Chondrocyte (in vitro differentiated cells): ENCODE measurements around the gene CPED1. TPM values are rescaled to one million over a fixed set of nuclear protein-coding genes. Genes with fewer than 3 reads are reported as not detected.
"Not testable (repeated sequence)": the region's sequence is repeated elsewhere in the genome, so short reads cannot be mapped to it uniquely, and the experiment has no call there.

ENCODE experiments used
- DNase-seq: peaks from one replicate; pipeline ENCODE4 v3.0.0; 2021; ENCODE audit warnings: mixed read lengths, low spot score
- H3K27ac Mint-ChIP-seq: one replicate; pipeline ENCODE4 v1.8.0; 2021; ENCODE audit warnings: mild to moderate bottlenecking, moderate library complexity, mixed read lengths; ENCODE audit not compliant: unreplicated experiment
- H3K27me3 Mint-ChIP-seq: 2 replicates; pipeline ENCODE4 v1.8.0; 2021; ENCODE audit warnings: low read depth, mixed read lengths
- H3K36me3 Mint-ChIP-seq: 2 replicates; pipeline ENCODE4 v1.8.0; 2021; ENCODE audit warnings: low read depth, mixed read lengths
- H3K4me1 Mint-ChIP-seq: 2 replicates; pipeline ENCODE4 v1.8.0; 2021; ENCODE audit warnings: low read depth, mild to moderate bottlenecking, mixed read lengths
- H3K4me3 Mint-ChIP-seq: one replicate; pipeline ENCODE4 v1.8.0; 2021; ENCODE audit warnings: mild to moderate bottlenecking, moderate library complexity, mixed read lengths; ENCODE audit not compliant: unreplicated experiment
- H3K9me3 Mint-ChIP-seq: 2 replicates; pipeline ENCODE4 v1.8.0; 2021; ENCODE audit warnings: low read depth, mixed read lengths
- CTCF ChIP-seq: fragments of 200-600 bp; sonication (generic); IDR thresholded peaks from 2 replicates; pipeline ENCODE4 v1.5.0; 2021; ENCODE audit warnings: antibody characterized with exemption, mild to moderate bottlenecking, moderate library complexity
- total RNA-seq: library from RNA; stranded (reverse); gene quantifications from 3 replicates; pipeline ENCODE4 v1.2.1, GENCODE V29; 2021

CPED1 gene
- total RNA-seq, 1 donor from 2014 or later: 2.8 TPM

GRCh38 chr7:121219026-121219425, 230.5 kb downstream of the CPED1 start:
- Mint-ChIP-seq H3K4me1 (peaks cover under 1% of the 10 kb centered on the region), H3K27ac (no peak overlapping the region), H3K27me3 (no peaks in the 10 kb centered on the region), H3K36me3 (peaks cover 6% of the 10 kb centered on the region), H3K4me3 (no peak overlapping the region), H3K9me3 (peaks cover 15% of the 10 kb centered on the region)
- TF ChIP-seq CTCF: no peak
- DNase-seq: no peak

DNA sequence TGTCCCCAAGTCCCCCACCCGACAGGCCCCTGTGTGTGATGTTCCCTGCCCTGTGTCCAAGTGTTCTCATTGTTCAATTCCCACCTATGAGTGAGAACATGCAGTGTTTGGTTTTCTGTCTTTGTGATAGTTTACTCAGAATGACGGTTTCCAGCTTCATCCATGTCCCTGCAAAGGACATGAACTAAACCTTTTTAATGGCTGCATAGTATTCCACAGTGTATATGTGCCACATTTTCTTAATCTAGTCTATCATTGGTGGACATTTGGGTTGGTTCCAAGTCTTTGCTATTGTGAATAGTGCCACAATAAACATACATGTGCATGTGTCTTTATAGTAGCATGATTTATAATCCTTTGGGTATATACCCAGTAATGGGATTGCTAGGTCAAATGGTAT, 232.6 kb downstream of the CPED1 start:
- H3K9me3 Mint-ChIP-seq: peaks cover 20% of the 10 kb centered on the region
- H3K4me1 Mint-ChIP-seq, DNase-seq, H3K36me3 Mint-ChIP-seq, H3K4me3 Mint-ChIP-seq, H3K27me3 Mint-ChIP-seq, H3K27ac Mint-ChIP-seq: not testable (repeated sequence)

- no peaks in the 10 kb centered on the region for H3K27me3 Mint-ChIP-seq
- H3K4me3 Mint-ChIP-seq: no peak overlapping the region
- H3K9me3 Mint-ChIP-seq: peaks cover 5% of the 10 kb centered on the region
- no peak overlapping the region for H3K27ac Mint-ChIP-seq
- peaks cover 3% of the 10 kb centered on the region for H3K4me1 Mint-ChIP-seq
- DNase-seq: no peak
- no peak for TF ChIP-seq CTCF
- no peaks in the 10 kb centered on the region for H3K36me3 Mint-ChIP-seq
These were observed 240.3 kb downstream of the CPED1 start for GRCh38 chr7:121228779-121229178.

DNA sequence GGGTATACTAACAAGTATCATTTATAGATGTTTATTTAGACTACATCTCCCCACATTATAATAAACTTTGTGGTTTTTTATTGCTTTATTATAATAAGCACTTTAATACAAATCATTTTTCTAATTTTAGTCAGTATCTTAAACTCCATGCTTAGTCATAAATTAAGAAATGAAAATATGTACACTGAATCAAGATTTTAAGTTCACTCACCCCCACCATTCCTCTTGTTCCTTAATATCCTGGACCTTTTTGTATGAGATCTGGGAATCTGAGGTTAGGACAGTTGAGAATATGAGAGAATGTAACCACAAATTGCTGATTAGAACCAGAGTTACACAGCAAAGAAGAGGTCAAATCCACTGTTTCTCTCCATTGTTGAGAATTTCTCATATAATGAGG, 246.7 kb downstream of the CPED1 start:
- H3K4me3 Mint-ChIP-seq: no peak overlapping the region
- H3K36me3 Mint-ChIP-seq: no peaks in the 10 kb centered on the region
- peaks cover 16% of the 10 kb centered on the region for H3K4me1 Mint-ChIP-seq
- no peaks in the 10 kb centered on the region for H3K27me3 Mint-ChIP-seq
- DNase-seq: no peak
- no peak overlapping the region for H3K27ac Mint-ChIP-seq
- H3K9me3 Mint-ChIP-seq: no peaks in the 10 kb centered on the region
- TF ChIP-seq CTCF: no peak

- H3K9me3 Mint-ChIP-seq: no peaks in the 10 kb centered on the region
- peaks cover 13% of the 10 kb centered on the region for H3K4me1 Mint-ChIP-seq
- H3K36me3 Mint-ChIP-seq: no peaks in the 10 kb centered on the region
- no peak for TF ChIP-seq CTCF
- no peak for DNase-seq
- no peak overlapping the region for H3K4me3 Mint-ChIP-seq
- H3K27me3 Mint-ChIP-seq: no peaks in the 10 kb centered on the region
- H3K27ac Mint-ChIP-seq: no peak overlapping the region
These were observed 249.1 kb downstream of the CPED1 start for GRCh38 chr7:121237601-121238000.

DNA sequence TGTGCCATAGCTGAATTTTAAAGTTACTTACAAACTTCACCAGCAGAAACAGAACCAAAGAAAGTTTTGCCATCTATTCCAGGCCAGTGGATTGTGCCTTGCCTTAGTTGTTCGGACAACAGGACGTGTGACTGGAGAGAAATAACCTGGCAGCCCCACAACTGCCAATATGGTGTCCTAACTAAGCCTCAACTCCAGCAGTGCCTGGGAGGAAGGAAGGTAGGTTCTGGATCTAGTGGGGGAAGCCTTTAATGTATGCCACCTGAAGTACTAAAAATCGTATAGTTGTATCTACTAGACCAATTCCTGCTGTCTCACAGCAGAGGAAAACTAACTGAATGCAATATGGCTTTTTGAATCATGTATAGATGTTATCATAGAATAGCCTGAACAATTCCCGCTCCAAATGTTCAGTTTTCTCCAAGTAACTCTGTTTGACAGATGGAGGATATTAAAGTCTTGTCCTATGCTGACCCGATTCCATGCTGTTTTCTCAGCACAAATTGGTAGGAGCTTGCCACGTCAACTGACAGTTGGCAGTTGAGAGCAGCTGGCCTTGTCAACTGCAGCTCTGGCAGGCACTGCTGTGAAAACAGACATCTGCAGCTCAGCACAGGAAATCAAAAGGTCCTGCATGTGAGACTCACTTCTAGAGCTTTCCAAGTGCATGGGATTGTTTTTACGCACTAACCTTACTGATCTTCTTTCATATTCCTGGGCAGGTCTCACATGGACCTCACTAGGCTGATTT, 255.8 kb downstream of the CPED1 start:
- peaks cover 15% of the 10 kb centered on the region for H3K4me1 Mint-ChIP-seq
- no peak overlapping the region for H3K27ac Mint-ChIP-seq
- no peak for DNase-seq
- H3K9me3 Mint-ChIP-seq: peaks cover 9% of the 10 kb centered on the region
- H3K36me3 Mint-ChIP-seq: peaks cover 2% of the 10 kb centered on the region
- H3K27me3 Mint-ChIP-seq: no peaks in the 10 kb centered on the region
- TF ChIP-seq CTCF: no peak
- no peak overlapping the region for H3K4me3 Mint-ChIP-seq

GRCh38 chr7:121251367-121251766, 262.9 kb downstream of the CPED1 start:
- H3K4me1 Mint-ChIP-seq, H3K27me3 Mint-ChIP-seq, H3K4me3 Mint-ChIP-seq, DNase-seq, H3K36me3 Mint-ChIP-seq, H3K27ac Mint-ChIP-seq: not testable (repeated sequence)
- H3K9me3 Mint-ChIP-seq: peaks cover 27% of the 10 kb centered on the region

- not testable (repeated sequence) for H3K36me3 Mint-ChIP-seq, H3K4me1 Mint-ChIP-seq, DNase-seq, H3K27ac Mint-ChIP-seq, H3K27me3 Mint-ChIP-seq, H3K4me3 Mint-ChIP-seq
- H3K9me3 Mint-ChIP-seq: peaks cover 28% of the 10 kb centered on the region
These were observed 264.2 kb downstream of the CPED1 start for GRCh38 chr7:121252523-121253235.
